GM18868 (cell line): Measurements from ENCODE around the gene DBI.
"Not testable (repeated sequence)": the region's sequence is repeated elsewhere in the genome, so short reads cannot be mapped to it uniquely, and the experiment has no call there.

Source experiments
- ATAC-seq: cut with Tn5 transposase; IDR thresholded peaks from one replicate; pipeline ENCODE4 v1.9.1; 2021; ENCODE audit warnings: mild to moderate bottlenecking, moderate library complexity; ENCODE audit not compliant: unreplicated experiment

Gene DBI

DNA sequence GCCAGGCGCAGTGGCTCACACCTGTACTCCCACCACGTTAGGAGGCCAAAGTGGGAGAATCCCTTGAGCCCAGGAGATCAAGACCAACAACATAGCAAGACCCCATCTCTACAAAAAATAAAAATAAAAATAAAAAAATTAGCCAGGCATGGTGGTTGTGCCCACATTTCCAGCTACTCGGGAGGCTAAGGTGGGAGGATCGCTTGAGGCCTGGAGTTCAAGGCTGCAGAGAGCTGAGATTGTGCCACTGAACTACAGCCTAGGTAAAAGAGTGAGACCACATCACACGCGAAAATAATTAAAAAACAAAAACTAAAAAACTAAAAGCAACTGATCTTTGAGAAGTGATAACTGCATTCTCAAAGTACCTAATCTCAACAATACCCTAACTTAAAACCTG lies 2.0 kb upstream of the DBI start:
- ATAC-seq = no peak

DNA sequence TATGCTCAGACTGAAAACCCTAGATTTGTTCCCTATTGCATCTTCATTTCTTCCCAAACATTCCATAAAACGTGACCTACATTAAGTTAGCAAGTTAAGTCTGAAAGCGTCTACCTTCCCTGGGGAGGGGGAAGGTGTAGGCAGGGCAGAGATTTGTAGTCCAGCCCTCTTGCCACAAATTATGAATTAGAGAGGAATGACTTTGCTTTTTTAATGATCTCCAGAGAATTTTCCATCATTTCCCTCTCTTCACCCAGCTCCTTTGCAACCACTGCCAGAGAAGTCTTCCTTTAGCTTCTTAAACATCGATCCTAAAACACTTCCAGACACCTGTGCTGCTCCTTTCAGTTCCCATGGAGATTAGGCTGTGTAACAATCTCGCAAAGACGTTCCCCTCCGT lies 1.3 kb upstream of the DBI start:
- no peak for ATAC-seq

DNA sequence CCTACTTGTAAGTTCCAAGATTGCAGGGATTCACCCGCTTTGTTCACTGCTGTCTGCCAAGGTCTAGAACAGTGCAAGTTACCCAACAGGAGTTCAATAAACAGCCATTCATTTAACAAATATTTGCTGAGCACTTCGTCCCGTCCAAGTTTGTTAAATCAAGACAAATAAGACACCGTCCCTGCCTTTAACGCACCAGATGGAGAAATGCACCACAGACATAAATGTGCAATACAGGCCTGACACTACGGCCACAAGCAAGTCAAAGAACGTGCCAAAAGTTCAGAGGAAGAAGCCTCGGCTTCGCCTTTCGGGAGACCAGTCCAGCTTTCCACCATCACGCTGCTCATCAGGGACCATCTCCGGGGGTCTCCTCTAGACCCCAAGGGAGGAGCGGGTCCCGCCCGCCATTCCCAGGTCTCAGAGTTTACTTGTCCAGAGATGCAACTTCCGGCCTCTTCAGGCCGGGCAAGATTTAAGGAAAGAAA lies 572 bp upstream of the DBI start:
- peak; percentile 3 for ATAC-seq

DNA sequence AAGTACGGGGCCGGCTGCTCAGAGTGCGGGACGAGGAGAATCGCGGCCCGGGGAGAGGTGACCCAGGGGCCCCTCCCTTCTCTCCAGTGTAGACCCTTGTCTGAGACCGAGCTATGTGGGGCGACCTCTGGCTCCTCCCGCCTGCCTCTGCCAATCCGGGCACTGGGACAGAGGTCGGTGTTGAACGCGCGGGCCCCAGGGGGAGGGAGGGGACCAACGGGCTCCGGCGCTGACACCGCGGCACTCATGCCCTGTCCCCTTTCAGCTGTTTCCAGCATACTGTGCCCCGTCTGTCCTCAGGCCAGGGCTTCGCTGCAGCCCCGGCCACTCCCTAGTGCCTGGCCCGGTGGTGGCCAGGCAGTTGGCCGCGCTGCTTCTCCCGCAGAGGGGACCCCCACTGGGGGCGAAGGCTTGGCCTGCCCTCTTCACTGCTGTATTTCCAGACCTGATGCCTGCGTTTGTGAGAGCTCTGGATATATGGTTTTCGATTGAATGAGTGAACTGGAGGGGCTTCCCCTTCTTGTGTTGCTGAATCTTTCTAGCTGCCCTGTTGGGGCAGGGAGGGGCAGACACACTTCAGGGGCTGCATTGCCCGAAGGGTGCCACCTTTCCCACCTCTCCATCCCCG lies 809 bp downstream of the DBI start:
- peak; percentile 28 for ATAC-seq

DNA sequence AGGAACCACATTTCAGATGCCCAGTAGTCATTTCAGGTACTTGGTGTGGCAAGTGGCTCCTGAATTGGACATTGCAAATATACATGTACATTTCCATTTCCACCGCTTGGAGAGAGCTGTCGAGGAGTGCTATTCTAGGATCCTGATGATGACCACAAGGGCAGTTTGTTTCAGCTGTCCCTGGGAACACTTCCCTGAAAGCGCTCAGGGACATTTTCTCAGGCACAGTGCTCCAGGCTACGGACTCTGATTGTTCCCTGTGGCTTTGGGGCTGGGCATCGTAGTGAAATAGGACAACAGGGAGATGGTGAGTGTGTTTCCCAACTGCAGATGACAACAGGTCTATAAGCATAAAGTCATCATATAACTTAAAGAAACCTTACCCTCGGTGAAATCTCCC lies 3.1 kb downstream of the DBI start:
- no peak for ATAC-seq

DNA sequence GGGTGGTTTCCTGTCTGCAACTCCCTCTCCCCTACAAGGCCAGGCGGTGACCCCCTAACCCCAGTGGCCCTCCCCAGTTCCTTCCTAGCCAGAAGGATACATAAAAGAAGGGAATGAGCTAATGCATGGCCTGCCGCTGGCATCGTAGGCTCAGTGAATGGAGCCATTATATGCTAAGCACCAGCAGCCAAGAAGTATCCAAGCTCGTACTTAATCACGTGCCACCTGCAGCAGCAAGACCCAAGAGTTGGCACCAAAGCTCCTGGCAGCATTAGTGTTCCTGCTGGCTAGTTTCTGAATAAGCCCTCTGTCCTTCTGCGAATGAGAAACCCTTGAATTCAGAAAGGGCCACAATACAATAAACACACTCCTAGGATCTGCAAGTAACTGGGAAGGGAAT lies 4.3 kb downstream of the DBI start:
- ATAC-seq = no peak

DNA sequence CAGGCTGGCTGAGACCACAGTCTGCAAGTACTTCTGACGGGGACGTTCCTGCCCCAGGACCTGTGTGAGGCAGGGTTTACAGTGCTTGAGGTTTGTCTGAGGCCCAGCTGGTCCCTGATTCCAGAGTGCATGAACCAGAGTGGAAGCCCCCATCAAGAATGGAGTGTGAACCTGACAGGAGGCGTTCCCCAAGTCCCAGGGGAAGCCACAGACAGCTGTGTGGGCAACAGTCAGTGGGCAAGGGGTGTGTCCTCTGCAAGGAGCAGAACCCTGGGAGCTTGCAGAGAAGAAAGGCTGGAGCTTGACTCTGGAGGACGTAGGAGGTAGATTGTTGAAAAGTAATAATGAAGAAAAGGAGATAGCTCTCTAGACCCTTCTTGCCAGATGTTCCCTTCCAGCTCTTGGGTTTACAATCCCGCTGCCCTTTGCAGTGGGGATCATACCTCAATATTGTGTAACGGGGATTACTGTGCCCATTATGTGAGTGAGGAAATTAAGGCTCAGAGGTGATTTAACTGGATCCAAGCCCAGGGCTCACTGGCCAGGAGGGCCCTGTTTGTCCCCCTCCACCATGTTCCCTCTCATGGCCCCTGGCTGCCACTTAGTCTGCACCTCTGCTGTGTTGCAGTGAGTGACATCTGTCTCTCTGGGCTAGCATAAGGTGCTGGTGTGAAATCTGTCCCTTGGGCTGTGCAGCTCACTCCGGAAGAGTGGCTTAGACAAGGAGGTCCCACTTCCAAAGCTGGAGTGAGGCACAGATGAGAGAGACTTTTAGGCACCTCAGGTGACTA lies 6.2 kb downstream of the DBI start:
- ATAC-seq = no peak

DNA sequence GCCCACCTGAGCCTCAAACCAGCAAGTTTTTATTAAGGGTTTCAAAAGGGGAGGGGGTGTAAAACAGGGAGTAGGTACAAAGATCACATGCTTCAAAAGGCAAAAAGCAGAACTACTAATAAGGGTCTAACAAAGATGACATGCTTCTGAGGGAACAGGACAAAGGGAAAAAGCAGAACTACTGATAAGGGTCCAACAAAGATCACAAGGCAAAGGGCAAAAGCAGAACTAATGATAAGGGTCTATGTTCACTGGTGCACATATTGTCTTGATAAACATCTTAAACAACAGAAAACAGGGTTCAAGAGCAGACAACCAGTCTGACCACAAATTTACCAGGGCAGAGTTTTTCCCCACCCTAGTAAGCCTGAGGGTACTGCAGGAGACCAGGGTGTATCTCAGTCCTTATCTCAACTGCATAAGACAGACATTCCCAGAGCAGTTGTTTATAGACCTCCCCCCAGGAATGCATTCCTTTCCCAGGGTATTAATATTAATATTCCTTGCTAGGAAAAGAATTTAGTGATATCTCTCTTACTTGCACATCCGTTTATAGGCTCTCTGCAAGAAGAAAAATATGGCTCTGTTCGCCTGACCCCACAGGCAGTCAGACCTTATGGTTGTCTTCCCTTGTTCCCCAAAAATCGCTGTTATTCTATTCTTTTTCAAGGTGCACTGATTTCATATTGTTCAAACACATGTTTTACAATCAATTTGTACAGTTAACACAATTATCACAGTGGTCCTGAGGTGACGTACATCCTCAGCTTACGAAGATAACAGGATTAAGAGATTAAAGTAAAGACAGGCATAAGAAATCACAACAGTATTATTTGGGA lies 7.3 kb downstream of the DBI start:
- not testable (repeated sequence) for ATAC-seq

DNA sequence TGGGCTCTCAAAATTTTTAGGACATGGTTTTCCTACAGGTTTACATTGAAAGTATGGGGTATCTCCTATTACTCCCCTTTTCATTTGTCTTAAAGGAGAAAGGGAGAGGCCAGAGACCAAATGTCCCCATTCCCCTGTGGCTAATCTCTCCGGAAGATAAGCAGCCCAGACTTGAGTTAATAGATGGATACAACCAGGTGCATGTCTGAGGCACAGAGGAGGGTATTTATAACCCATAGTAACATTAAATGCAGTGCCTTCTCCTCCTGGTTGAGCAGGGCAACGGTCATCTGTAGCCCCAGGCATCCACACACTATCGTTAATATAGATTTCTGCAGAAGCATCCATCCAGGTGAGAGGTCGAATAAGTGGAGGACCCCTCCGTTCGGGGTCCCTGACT lies 9.6 kb downstream of the DBI start:
- not testable (repeated sequence) for ATAC-seq

DNA sequence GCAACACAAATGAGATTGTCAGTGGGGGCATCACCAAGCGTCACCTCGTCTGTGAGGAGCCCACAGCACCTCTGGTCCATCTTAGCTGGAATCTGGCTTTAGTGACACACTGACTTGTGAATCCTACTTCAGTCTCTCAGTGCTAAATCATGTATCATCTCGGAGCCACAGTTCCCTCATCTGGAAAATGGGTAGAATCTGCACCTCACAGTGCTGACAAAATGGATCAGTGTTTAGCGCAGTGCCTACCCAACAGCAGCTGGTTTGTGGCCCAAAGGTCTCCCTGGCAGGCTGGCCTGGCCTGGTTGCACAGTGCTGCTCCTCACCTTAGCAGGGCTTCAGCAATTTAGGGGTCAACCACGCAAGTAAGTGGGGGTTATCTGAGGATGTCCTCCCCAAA lies 10.0 kb downstream of the DBI start:
- no peak for ATAC-seq

DNA sequence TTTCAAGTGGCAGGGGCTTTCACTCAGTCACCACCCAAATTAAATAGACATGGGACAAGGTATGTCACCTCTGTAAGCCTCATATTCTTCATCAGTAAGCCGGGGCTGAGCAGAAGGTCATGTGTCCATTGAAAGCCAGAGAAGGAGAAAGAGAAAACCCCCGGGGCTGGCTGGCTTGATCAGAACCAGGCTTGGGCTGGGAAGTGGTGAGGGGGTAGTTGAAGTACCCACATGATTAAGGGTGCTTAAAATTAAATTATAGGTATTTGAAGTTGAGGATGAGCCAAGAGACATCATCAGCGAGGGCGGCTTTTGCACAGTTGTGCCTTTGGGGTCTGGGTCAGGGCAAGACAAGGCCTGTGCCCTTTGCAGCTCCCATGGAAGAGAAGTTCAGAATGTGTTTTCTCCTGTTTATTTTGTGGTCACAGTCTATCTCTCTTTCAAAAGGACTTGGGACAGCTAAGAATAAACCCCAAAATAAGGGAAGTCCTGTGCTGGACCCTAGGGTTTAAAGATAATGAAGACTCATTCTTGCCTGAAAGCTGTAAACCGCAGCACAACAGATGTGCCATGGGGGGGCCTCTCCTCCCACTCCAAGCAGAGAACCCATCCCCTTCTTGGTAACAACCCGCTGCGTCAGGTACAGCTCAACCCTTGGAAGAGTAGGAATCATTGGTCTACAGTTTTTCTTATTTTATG lies 10.7 kb downstream of the DBI start:
- ATAC-seq = no peak

DNA sequence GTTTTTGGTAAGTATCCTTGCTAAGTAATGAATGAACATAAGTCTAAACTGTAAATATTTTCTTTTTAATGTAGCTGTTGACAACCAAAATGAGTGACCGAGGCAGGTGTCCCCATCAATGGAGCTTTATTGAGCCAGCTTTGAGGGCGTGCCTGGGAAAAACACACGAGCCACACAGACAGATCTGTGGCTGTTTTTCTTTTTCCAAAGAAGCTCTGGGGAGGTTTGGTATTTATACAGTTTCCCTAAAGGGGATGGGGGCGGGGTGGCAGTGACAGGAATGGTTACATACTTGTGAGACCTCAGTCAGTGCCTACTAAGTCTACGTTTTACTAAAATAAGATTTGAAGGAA lies 11.2 kb downstream of the DBI start:
- ATAC-seq = no peak

DNA sequence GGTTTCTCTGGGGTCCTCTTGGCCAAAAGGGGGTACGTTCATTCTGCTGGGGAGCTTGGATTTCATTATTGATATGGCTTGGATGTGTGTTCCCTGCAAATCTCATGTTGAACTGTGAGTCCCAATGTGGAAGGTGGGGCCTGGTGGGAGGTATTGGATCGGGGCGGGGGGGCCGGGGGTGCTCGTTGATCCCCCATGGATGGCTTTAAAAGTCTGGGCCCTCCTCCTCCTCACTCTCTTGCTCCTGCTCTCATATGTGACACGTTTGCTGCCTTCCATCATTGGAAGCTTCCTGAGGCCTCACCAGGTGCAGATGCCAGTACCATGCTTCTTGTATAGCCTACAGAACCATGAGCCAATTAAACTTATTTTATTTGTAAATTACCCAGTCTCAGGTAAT lies 11.8 kb downstream of the DBI start:
- ATAC-seq = no peak

DNA sequence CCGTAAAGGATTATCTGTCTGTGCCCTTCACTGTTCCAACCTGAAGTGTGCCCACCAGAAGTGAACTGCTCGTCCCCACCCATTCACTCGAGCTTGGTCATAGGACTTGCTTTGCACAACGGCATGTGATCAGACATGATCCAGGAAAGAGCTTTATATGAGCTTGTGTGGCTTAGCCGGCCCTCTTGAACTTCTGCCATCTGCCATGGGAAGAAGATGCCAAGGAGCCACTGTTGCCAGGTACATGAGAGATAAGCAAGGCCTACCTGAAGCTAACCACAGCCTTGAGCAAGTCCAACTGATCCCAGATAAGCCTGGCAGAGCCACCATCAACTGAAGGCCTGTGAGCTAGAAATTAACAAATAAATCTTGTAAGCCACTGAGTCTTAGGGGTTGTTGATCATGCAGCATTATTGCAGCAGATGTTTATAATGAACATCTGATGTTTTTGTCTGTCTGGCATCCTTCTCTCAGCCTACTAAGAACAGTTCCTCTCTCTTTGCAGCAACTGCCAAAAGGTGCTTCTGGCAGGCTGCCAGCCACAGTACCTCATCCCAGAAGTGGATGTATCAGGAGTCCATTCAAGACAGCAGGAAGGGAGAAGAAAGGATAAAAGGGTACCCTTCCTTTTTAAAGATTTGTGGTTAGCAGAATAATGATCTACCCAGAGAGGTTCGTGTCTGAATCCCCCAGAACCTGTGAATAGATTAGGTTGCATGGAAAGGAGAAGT lies 16.8 kb downstream of the DBI start:
- no peak for ATAC-seq

DNA sequence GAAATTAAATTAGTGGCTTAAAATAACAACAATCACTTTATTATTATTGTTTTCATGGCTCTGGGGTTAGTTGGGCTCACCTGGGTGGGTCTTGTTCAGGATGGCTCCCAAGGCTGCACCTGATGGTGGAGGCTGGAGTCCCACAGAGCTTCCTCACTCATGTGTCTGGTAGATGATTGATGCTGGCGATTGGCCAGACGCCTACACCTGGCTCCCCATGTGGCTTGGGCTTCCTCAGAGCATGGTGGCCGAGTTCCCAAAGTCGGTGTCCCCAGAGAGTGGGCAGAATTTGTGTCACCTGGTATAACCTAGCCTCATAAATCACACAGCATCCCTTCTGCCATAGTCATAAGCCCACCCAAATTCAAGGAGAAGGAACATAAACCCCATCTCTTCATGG lies 18.2 kb downstream of the DBI start:
- no peak for ATAC-seq

DNA sequence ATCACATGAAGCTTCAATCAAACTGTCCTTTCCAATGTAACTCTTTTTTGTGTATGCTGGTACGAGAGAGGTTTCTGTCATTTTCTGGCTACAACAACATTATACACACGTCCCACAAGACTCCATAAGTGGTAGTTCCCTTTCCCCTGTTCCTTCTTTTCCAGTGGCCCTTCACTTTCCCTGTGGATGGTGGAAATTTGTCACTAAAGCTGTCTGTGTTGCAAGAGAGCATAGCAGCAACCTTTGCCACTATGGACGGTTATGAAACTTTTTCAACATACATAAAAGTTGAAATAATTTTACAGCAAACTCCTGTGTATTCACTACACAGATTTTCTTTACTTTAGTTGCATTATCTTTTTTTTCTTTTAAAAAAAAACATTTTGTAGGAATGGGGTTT lies 18.7 kb downstream of the DBI start:
- no peak for ATAC-seq

DNA sequence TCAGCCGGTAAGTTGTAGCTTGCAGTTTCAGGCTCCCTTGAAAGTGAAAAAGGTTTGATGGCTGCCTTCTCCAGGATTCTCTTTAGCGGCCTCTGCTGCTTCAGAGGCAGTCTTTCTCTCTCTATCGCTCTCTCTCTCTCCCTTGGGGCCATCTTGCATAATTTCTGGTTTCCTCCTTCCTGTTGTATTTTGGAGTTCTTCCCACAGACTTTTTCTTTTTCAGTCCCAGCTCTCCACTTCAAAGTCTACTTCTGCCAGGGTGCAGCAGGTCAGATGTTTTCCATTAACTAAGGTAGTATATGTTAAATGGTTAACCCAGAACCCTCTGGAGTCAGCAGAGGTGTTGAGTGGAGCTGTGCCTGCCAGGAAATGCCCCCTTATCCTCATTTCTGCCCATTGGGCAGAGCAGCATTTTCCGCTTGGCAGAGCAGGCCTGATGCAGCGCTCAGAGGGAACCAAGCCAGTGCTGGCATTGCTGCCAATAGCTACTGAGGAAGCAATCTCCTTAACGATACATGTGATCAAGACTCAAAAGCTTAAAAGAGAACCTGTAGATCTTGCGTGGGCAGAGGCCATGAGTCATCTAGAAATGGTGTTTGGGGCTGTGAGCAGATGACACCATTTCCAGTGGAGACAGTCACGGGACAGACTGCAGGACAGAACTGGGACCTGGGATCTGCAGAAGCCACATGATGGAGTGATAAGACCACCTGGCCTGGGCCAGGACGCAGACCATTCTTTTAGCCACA lies 20.8 kb downstream of the DBI start:
- peak; percentile 87 for ATAC-seq

DNA sequence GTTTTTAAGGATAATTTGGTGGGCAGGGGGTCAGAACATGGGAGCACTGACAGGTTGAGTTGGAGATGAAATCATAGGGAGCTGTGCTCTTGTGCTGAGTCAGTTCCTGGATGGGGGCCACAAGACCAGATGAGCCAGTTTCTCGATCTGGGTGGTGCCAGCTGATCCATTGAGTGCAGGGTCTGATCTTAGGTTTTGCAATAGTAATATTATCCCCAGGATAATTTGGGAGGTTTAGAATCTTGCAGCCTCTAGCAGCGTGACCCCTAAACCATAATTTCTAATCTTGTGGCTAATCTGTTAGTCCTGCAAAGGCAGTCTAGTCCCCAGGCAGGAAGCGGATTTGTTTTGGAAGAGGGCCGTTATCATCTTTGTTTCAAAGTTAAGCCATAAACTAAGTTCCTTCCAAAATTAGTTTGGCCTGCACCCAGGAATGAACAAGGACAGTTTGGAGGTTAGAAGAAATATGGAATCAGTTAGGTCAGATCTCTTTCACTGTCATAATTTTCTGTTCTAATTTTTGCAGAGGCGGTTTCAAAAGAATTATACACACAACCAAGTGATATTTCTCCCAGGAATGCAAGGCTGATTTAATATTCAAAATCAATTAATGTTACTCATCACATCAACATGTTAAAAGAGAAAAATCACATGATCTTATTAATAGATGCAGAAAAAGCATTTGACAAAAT lies 23.0 kb downstream of the DBI start:
- ATAC-seq = no peak
